AG04449 (cell line): ENCODE measurements around the gene STXBP2.

Source experiments
- CTCF ChIA-PET: fragments of 350-600 bp; formaldehyde crosslinking; extraction: SDS; loops from one replicate; lab custom pipeline; 2021; ENCODE audit warnings: antibody characterized with exemption; lab: Yijun Ruan, JAX
- POLR2A ChIA-PET: fragments of 400-600, 350-600 bp; formaldehyde crosslinking; extraction: SDS; loops from one replicate; lab custom pipeline; 2020; ENCODE audit warnings: antibody characterized with exemption, inconsistent platforms; lab: Yijun Ruan, JAX
- DNase-seq: peaks from one replicate; pipeline ENCODE4 v3.0.0-alpha.2; 2010; ENCODE audit warnings: low read depth, low spot score
- H3K4me3 ChIP-seq: 2 replicates; pipeline ENCODE4 v1.5.1; 2011; ENCODE audit warnings: low read depth, mild to moderate bottlenecking, control low read depth, low read length
- TF ChIP-seq, protein P1 (sequence below): IDR thresholded peaks from one replicate; pipeline ENCODE4 v1.5.1; 2011; ENCODE audit warnings: mild to moderate bottlenecking, moderate library complexity, low read length, control low read depth, inconsistent platforms; ENCODE audit not compliant: insufficient read depth; ENCODE audit errors: missing control alignments

Gene STXBP2

DNA sequence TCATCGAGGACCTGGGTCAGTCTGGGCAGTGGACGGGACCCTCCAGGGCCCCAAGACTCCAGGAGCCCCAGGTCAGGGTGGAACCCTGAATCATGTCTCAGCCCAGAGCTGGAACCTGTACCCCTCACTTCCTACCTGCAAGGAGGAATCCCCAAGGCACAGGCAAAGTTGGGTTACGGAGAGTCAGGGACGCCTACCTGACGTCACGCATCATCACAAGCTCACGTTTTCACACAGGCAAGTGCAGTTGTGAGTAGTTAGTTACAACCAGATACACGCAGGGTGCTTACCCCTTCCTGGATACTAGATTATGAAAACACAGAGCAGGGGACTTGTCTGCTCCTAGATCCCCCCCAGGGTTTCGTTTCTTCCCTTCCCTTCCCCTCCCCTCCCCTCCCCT lies 33.9 kb downstream of the STXBP2 start:
- TF ChIP-seq, protein P1, sequence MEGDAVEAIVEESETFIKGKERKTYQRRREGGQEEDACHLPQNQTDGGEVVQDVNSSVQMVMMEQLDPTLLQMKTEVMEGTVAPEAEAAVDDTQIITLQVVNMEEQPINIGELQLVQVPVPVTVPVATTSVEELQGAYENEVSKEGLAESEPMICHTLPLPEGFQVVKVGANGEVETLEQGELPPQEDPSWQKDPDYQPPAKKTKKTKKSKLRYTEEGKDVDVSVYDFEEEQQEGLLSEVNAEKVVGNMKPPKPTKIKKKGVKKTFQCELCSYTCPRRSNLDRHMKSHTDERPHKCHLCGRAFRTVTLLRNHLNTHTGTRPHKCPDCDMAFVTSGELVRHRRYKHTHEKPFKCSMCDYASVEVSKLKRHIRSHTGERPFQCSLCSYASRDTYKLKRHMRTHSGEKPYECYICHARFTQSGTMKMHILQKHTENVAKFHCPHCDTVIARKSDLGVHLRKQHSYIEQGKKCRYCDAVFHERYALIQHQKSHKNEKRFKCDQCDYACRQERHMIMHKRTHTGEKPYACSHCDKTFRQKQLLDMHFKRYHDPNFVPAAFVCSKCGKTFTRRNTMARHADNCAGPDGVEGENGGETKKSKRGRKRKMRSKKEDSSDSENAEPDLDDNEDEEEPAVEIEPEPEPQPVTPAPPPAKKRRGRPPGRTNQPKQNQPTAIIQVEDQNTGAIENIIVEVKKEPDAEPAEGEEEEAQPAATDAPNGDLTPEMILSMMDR, result no peak
- ChIA-PET CTCF (interaction anchor here (1.2 to 7.7 kb wide), 3 partner anchors 10 to 103 kb away, joined by 3 to 47 read pairs (median 33); partner anchors contain the start of gene TRAPPC5), POLR2A (no interaction called here)
- H3K4me3 ChIP-seq, result no peak overlapping the region
- no peak for DNase-seq

DNA sequence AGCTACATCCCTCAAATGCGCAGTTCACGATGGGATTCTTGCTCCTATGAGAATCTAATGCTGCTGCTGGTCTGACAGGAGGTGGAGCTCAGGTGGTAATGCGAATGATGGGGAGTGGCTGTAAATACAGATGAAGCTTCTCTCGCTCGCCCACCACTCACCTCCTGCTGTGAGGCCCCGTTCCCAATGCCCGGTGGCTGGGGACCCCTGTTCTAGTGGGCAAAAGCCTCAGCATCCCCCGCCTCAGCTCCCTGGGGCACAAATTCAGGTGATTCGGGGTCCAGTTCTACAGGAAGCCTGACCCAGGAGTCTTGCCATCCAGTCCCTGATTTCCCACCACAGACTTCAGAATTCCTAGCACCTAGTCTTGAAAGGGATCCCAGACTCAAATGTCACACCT lies 35.6 kb downstream of the STXBP2 start:
- POLR2A ChIA-PET, result no interaction called here

DNA sequence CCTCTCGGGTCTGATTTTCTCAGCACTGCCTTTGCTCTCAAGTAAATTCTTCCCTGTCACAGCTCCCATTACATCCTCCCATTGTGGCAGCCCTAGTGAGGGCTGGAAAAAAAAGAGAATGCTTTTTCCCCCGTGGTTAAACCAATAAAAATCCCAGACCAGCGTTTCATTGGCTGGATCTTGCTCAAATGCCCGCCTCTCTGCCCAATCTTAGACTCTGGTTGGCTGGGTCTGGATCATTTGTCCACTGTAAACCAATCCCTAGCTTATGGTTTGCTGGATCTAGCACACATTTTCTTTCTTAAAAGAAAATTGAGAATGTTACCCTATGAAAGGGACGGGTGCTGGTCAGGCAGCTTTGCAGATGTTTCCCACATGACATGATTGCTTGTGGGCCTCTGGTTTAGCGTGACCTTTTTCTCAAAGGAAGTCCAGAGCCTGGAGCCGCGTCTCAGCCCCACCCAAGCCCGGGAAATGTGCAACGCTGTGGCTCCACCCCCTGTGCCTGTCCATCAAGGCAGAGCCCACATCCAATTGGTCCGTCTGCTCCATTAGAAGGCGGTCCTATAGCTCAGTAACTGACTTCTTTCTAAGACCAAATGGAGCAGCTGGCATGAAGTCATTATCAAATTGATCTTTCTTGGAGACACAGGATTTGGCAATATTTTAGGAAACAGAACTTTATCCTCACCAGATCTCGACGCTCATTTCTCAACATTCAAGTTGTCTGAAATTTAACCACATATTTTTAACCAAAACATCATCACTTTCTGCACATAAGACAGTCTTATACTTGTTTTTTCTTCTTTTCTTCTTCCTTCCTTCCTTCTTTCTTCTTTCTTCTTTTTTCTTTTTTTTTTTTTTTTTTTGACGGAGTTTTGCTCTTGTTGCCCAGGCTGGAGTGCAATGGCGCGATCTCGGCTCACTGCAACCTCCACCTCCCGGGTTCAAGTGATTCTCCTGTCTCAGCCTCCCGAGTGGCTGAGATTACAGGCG lies 37.4 kb downstream of the STXBP2 start:
- no peak for DNase-seq
- TF ChIP-seq, protein P1, result no peak
- POLR2A ChIA-PET, result no interaction called here
- CTCF ChIA-PET, result interaction anchor here (1.2 to 7.7 kb wide), 2 partner anchors 18 to 22 kb away, joined by 4 to 33 read pairs; no protein-coding TSS in a partner anchor
- no peak overlapping the region for H3K4me3 ChIP-seq

More for the DNA sequence above, 35.6 kb downstream of the STXBP2 start:
- H3K4me3 ChIP-seq, result no peak overlapping the region
- CTCF ChIA-PET, result interaction anchor here (4.8 to 7.7 kb wide), 2 partner anchors 8 to 20 kb away, joined by 33 to 47 read pairs; partner anchors contain the start of gene TRAPPC5
- no peak for DNase-seq
- TF ChIP-seq, protein P1, result no peak

DNA sequence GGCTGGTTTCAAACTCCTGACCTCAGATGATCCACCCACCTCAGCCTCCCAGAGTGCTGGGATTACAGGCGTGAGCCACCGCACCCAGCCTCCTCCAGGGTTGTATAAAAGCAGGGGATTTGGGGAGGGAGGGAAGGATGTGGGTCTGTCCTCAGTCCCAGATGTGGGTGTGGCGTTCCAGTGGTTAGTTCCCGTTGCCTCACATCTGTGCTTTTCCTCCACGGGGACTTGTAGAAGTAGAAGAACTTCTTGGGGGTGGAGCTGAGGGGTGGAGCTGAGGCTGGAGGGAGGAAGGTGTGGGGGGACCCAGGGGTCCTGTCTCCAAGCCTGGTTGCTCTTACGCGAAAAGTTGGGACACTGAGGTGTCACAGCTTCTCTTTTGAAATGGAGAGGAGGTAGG lies 39.5 kb downstream of the STXBP2 start:
- TF ChIP-seq, protein P1, result no peak
- no peak for DNase-seq
- POLR2A ChIA-PET, result no interaction called here
- CTCF ChIA-PET, result interaction anchor here (1.4 to 3.8 kb wide), 4 partner anchors 10 to 108 kb away, joined by 3 to 13 read pairs (median 6); partner anchors contain the start of genes PET100 and XAB2
- H3K4me3 ChIP-seq, result no peak overlapping the region

DNA sequence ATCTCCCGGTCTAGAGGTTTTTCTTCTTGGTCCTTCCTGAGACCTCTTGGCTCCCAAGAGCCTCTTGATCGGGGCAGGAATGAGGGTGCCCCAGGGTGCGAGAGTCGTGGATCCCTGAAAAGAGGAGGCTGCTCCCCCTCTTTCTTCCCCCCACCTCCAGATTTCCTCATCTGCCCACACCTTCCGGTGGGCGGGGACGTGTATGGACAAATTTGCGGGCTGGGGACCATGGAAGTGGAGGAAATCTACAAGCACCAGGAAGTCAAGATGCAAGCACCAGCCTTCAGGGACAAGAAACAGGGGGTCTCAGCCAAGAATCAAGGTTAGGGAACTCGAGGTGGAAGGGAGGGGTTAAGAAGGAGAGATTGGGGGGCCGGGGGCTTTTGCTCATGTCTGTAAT lies 39.9 kb downstream of the STXBP2 start, which contains the start of gene MCEMP1:
MCEMP1 (plus strand) TSS at position 237 of the 400 bp plus-strand sequence; CDS start at position 268, 31 bp downstream.
- POLR2A ChIA-PET, result no interaction called here
- DNase-seq, result no peak
- no peak within 1 kb of the TSS for H3K4me3 ChIP-seq
- TF ChIP-seq, protein P1, result no peak
- CTCF ChIA-PET, result interaction anchor here (1.3 to 3.8 kb wide), 6 partner anchors 10 to 123 kb away, joined by 3 to 15 read pairs (median 6); partner anchors contain the start of genes PET100 and XAB2
